Astrocyte (in vitro differentiated cells and primary cell): Measurements from ENCODE around the gene LYPD6. TPM values are rescaled to one million over a fixed set of nuclear protein-coding genes. Genes with fewer than 3 reads are reported as not detected.

Experiments used
- DNase-seq: peaks from one replicate; pipeline ENCODE4 v3.0.0-alpha.2; 2010; ENCODE audit warnings: low read depth
- FAIRE-seq: peaks from 2 replicates; lab custom pipeline; 2011; peaks lifted over from hg19 to GRCh38; lab: Jason Lieb, UNC
- H2AFZ ChIP-seq: 2 replicates; pipeline ENCODE4 v1.6.0; 2012; ENCODE audit warnings: low read depth, low read length, inconsistent platforms
- H3K27ac ChIP-seq: 2 replicates; pipeline ENCODE4 v1.5.1; 2011; ENCODE audit warnings: low read depth, low read length, inconsistent platforms
- H3K27me3 ChIP-seq: 2 replicates; pipeline ENCODE4 v1.6.0; 2011; ENCODE audit warnings: low read length, inconsistent platforms; ENCODE audit not compliant: insufficient read depth
- H3K36me3 ChIP-seq: 2 replicates; pipeline ENCODE4 v1.5.1; 2011; ENCODE audit warnings: low read length, inconsistent platforms; ENCODE audit not compliant: insufficient read depth
- H3K4me1 ChIP-seq: 2 replicates; pipeline ENCODE4 v1.5.1; 2011; ENCODE audit warnings: low read length, inconsistent platforms; ENCODE audit not compliant: insufficient read depth
- H3K4me2 ChIP-seq: 2 replicates; pipeline ENCODE4 v1.6.0; 2012; ENCODE audit warnings: low read length, inconsistent platforms
- H3K4me3 ChIP-seq: 2 replicates; pipeline ENCODE4 v1.5.1; 2011; ENCODE audit warnings: low read depth, mild to moderate bottlenecking, low read length, inconsistent platforms; ENCODE audit not compliant: insufficient read depth
- H3K79me2 ChIP-seq: 2 replicates; pipeline ENCODE4 v1.6.0; 2012; ENCODE audit warnings: mild to moderate bottlenecking, low read length, inconsistent platforms; ENCODE audit not compliant: insufficient read depth
- H3K9ac ChIP-seq: 2 replicates; pipeline ENCODE4 v1.6.0; 2012; ENCODE audit warnings: mild to moderate bottlenecking, low read length, inconsistent platforms
- H3K9me3 ChIP-seq: 2 replicates; pipeline ENCODE4 v1.5.1; 2012; ENCODE audit warnings: low read depth, mild to moderate bottlenecking, low read length, inconsistent platforms; ENCODE audit not compliant: insufficient read depth
- H4K20me1 ChIP-seq: 2 replicates; pipeline ENCODE4 v1.6.0; 2012; ENCODE audit warnings: low read length, inconsistent platforms; ENCODE audit not compliant: insufficient read depth
- H3K27ac Mint-ChIP-seq: one replicate; pipeline ENCODE4 v1.8.0; 2021; ENCODE audit warnings: mild to moderate bottlenecking, mixed read lengths; ENCODE audit not compliant: unreplicated experiment
- H3K27me3 Mint-ChIP-seq: one replicate; pipeline ENCODE4 v1.8.0; 2021; ENCODE audit warnings: low read depth, mixed read lengths; ENCODE audit not compliant: unreplicated experiment
- H3K36me3 Mint-ChIP-seq: one replicate; pipeline ENCODE4 v1.8.0; 2021; ENCODE audit warnings: low read depth, mixed read lengths; ENCODE audit not compliant: unreplicated experiment
- H3K4me1 Mint-ChIP-seq: one replicate; pipeline ENCODE4 v1.8.0; 2021; ENCODE audit warnings: low read depth, mixed read lengths; ENCODE audit not compliant: unreplicated experiment
- H3K4me3 Mint-ChIP-seq: one replicate; pipeline ENCODE4 v1.8.0; 2021; ENCODE audit warnings: mild to moderate bottlenecking, moderate library complexity, mixed read lengths; ENCODE audit not compliant: unreplicated experiment
- H3K9me3 Mint-ChIP-seq: one replicate; pipeline ENCODE4 v1.8.0; 2021; ENCODE audit warnings: mild to moderate bottlenecking, mixed read lengths; ENCODE audit not compliant: unreplicated experiment
- CTCF ChIP-seq: IDR thresholded peaks from 2 replicates; pipeline ENCODE4 v1.5.1; 2011; ENCODE audit warnings: low read depth, mild to moderate bottlenecking, inconsistent platforms, low read length, moderate library complexity; ENCODE audit not compliant: insufficient read depth
- EZH2 ChIP-seq: IDR thresholded peaks from 2 replicates; pipeline ENCODE4 v1.6.1; 2012; ENCODE audit warnings: mild to moderate bottlenecking, low read length, inconsistent platforms; ENCODE audit not compliant: insufficient read depth
- total RNA-seq: library from RNA; stranded (reverse); gene quantifications from 2 replicates; pipeline ENCODE4 v1.2.1, GENCODE V29; 2021

The LYPD6 gene
- total RNA-seq, 1 donor from 2014 or later = 1.4 TPM

- Histone ChIP-seq H3K4me3 (no peak overlapping the region), H3K4me2 (no peak overlapping the region), H2AFZ (no peak overlapping the region), H3K27me3 (no peaks in the 10 kb centered on the region), H3K9ac (no peak overlapping the region), H3K27ac (no peak overlapping the region), H3K9me3 (no peaks in the 10 kb centered on the region), H4K20me1 (no peaks in the 10 kb centered on the region), H3K36me3 (no peaks in the 10 kb centered on the region), H3K79me2 (no peaks in the 10 kb centered on the region), H3K4me1 (no peaks in the 10 kb centered on the region)
- DNase-seq (peak; percentile 13), FAIRE-seq (no peak)
- Mint-ChIP-seq H3K27me3 (no peaks in the 10 kb centered on the region), H3K4me3 (no peak overlapping the region), H3K36me3 (no peaks in the 10 kb centered on the region), H3K9me3 (peaks cover 4% of the 10 kb centered on the region), H3K27ac (no peak overlapping the region), H3K4me1 (peaks cover 4% of the 10 kb centered on the region)
- TF ChIP-seq CTCF (no peak), EZH2 (no peak)
These were observed 134.0 kb downstream of the LYPD6 start for GRCh38 chr2:149464396-149464795.

GRCh38 chr2:149465873-149466272 is 135.5 kb downstream of the LYPD6 start:
- H3K4me1 Mint-ChIP-seq = peaks cover 4% of the 10 kb centered on the region
- Histone ChIP-seq H3K4me3 (no peak overlapping the region), H3K36me3 (no peaks in the 10 kb centered on the region), H3K4me2 (no peak overlapping the region), H2AFZ (no peak overlapping the region), H3K4me1 (no peaks in the 10 kb centered on the region), H3K9me3 (no peaks in the 10 kb centered on the region), H3K9ac (no peak overlapping the region), H3K27ac (no peak overlapping the region), H3K27me3 (no peaks in the 10 kb centered on the region), H3K79me2 (no peaks in the 10 kb centered on the region), H4K20me1 (no peaks in the 10 kb centered on the region)
- FAIRE-seq (no peak), DNase-seq (no peak)
- H3K27ac Mint-ChIP-seq = no peak overlapping the region
- no peaks in the 10 kb centered on the region for H3K27me3 Mint-ChIP-seq
- H3K4me3 Mint-ChIP-seq = no peak overlapping the region
- no peaks in the 10 kb centered on the region for H3K9me3 Mint-ChIP-seq
- H3K36me3 Mint-ChIP-seq = no peaks in the 10 kb centered on the region
- TF ChIP-seq EZH2 = no peak
- no peak for TF ChIP-seq CTCF

- no peak overlapping the region for H3K27ac Mint-ChIP-seq
- no peak overlapping the region for H3K9ac ChIP-seq
- H3K79me2 ChIP-seq = no peaks in the 10 kb centered on the region
- no peak overlapping the region for H3K27ac ChIP-seq
- FAIRE-seq = no peak
- no peaks in the 10 kb centered on the region for H3K4me1 ChIP-seq
- H2AFZ ChIP-seq = no peak overlapping the region
- no peak overlapping the region for H3K4me2 ChIP-seq
- no peaks in the 10 kb centered on the region for H3K9me3 Mint-ChIP-seq
- DNase-seq = peak; percentile 38
- no peaks in the 10 kb centered on the region for H4K20me1 ChIP-seq
- no peaks in the 10 kb centered on the region for H3K9me3 ChIP-seq
- peaks cover 4% of the 10 kb centered on the region for H3K4me1 Mint-ChIP-seq
- H3K4me3 Mint-ChIP-seq = no peak overlapping the region
- H3K27me3 Mint-ChIP-seq = no peaks in the 10 kb centered on the region
- no peaks in the 10 kb centered on the region for H3K27me3 ChIP-seq
- TF ChIP-seq CTCF = no peak
- TF ChIP-seq EZH2 = no peak
- no peak overlapping the region for H3K4me3 ChIP-seq
- no peaks in the 10 kb centered on the region for H3K36me3 Mint-ChIP-seq
- H3K36me3 ChIP-seq = no peaks in the 10 kb centered on the region
These were observed 136.2 kb downstream of the LYPD6 start for GRCh38 chr2:149466635-149467034.
